ENCODE results near the gene CNGA1.

The CNGA1 gene

GRCh38 chr4:48043504-48043903 is 27.0 kb upstream of the CNGA1 start:
- Histone ChIP-seq H4K20me1 (ENCODE audit: insufficient read depth, low read length) (no peaks in the 10 kb centered on the region), H3K4me1 (ENCODE audit: insufficient read depth, low read length) (peaks cover 11% of the 10 kb centered on the region), H3K9ac (ENCODE audit: low read depth, low read length) (no peak overlapping the region), H3K27ac (ENCODE audit: low read length) (no peak overlapping the region), H3K4me2 (ENCODE audit: insufficient read depth, low read length) (no peak overlapping the region), H3K27me3 (ENCODE audit: insufficient read depth, low read length, poor library complexity) (peaks cover 12% of the 10 kb centered on the region), H2AFZ (ENCODE audit: low read depth, low read length) (no peak overlapping the region), H3K9me3 (ENCODE audit: insufficient read depth, low read length, severe bottlenecking) (no peaks in the 10 kb centered on the region), H3K36me3 (ENCODE audit: insufficient read depth, low read length) (no peaks in the 10 kb centered on the region), H3K4me3 (ENCODE audit: low read depth in 1 of 2, low read length in 2 of 2) (no peak overlapping the region), H3K79me2 (ENCODE audit: insufficient read depth, low read length) (no peaks in the 10 kb centered on the region)
- DNase-seq, result no peak
- ATAC-seq (ENCODE audit: insufficient read depth, low read depth), result no peak
- no peak for TF ChIP-seq EZH2 (IDR thresholded peaks at IDR 0.05; ENCODE audit: borderline replicate concordance, low read depth, low read length, severe bottlenecking)
- TF ChIP-seq CTCF (IDR thresholded peaks at IDR 0.05; ENCODE audit: borderline replicate concordance, extremely low read depth, low read length, poor library complexity, severe bottlenecking), result no peak

GRCh38 chr4:48042979-48043461 is 26.5 kb upstream of the CNGA1 start:
- Histone ChIP-seq H3K27me3 (ENCODE audit: insufficient read depth, low read length, poor library complexity) (peaks cover 12% of the 10 kb centered on the region), H4K20me1 (ENCODE audit: insufficient read depth, low read length) (no peaks in the 10 kb centered on the region), H3K36me3 (ENCODE audit: insufficient read depth, low read length) (no peaks in the 10 kb centered on the region), H3K79me2 (ENCODE audit: insufficient read depth, low read length) (no peaks in the 10 kb centered on the region), H3K4me3 (ENCODE audit: low read depth in 1 of 2, low read length in 2 of 2) (no peak overlapping the region), H3K4me1 (ENCODE audit: insufficient read depth, low read length) (peaks cover 11% of the 10 kb centered on the region), H2AFZ (ENCODE audit: low read depth, low read length) (no peak overlapping the region), H3K9me3 (ENCODE audit: insufficient read depth, low read length, severe bottlenecking) (no peaks in the 10 kb centered on the region), H3K4me2 (ENCODE audit: insufficient read depth, low read length) (no peak overlapping the region), H3K9ac (ENCODE audit: low read depth, low read length) (no peak overlapping the region), H3K27ac (ENCODE audit: low read length) (no peak overlapping the region)
- ATAC-seq (ENCODE audit: insufficient read depth, low read depth), result no peak
- no peak for TF ChIP-seq EZH2 (IDR thresholded peaks at IDR 0.05; ENCODE audit: borderline replicate concordance, low read depth, low read length, severe bottlenecking)
- TF ChIP-seq CTCF (IDR thresholded peaks at IDR 0.05; ENCODE audit: borderline replicate concordance, extremely low read depth, low read length, poor library complexity, severe bottlenecking), result no peak
- DNase-seq, result no peak

- H3K27me3 ChIP-seq (ENCODE audit: insufficient read depth, low read length, poor library complexity), result peaks cover 10% of the 10 kb centered on the region
- H3K4me1 ChIP-seq (ENCODE audit: insufficient read depth, low read length), result no peaks in the 10 kb centered on the region
- no peak for DNase-seq
- H3K27ac ChIP-seq (ENCODE audit: low read length), result no peak overlapping the region
- no peak for ATAC-seq (ENCODE audit: insufficient read depth, low read depth)
- H3K79me2 ChIP-seq (ENCODE audit: insufficient read depth, low read length), result no peaks in the 10 kb centered on the region
- no peak overlapping the region for H3K9ac ChIP-seq (ENCODE audit: low read depth, low read length)
- H3K9me3 ChIP-seq (ENCODE audit: insufficient read depth, low read length, severe bottlenecking), result no peaks in the 10 kb centered on the region
- no peak for TF ChIP-seq EZH2 (IDR thresholded peaks at IDR 0.05; ENCODE audit: borderline replicate concordance, low read depth, low read length, severe bottlenecking)
- TF ChIP-seq CTCF (IDR thresholded peaks at IDR 0.05; ENCODE audit: borderline replicate concordance, extremely low read depth, low read length, poor library complexity, severe bottlenecking), result no peak
- no peaks in the 10 kb centered on the region for H3K36me3 ChIP-seq (ENCODE audit: insufficient read depth, low read length)
- no peak overlapping the region for H3K4me2 ChIP-seq (ENCODE audit: insufficient read depth, low read length)
- no peak overlapping the region for H2AFZ ChIP-seq (ENCODE audit: low read depth, low read length)
- no peak overlapping the region for H3K4me3 ChIP-seq (ENCODE audit: low read depth in 1 of 2, low read length in 2 of 2)
- no peaks in the 10 kb centered on the region for H4K20me1 ChIP-seq (ENCODE audit: insufficient read depth, low read length)
Measured at GRCh38 chr4:48041535-48042137, 25.2 kb upstream of the CNGA1 start.
